Activated CD8-positive, alpha-beta memory T cell treated with anti-CD3 and anti-CD28 coated beads, Interleukin-2, amount 50 U/mL, for 1 hour (primary cell): ENCODE data around the gene EPHA5.

ENCODE experiments used
- DNase-seq: peaks from one replicate; pipeline ENCODE4 v3.0.0-alpha.2; 2020; ENCODE audit errors: extremely low read depth

Gene EPHA5

DNA sequence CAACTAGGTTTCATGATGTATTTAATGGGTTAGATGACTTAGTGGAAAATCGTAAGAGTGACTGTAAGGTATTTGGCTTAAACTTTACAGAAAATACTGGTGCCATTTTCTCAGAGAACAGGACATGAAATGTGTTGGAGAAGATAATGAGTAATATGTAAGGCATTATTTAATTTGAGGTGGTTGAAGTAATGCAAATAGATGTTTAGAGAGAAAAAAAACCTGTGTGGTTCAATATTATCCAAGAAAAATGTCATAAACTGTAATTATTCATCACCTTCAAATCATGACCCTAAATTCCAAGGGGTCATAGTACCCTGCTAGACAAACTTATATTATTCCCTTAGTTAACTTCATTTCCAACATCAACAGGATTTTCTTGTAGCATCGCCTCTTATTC is 171.7 kb downstream of the EPHA5 start:
- no peak for DNase-seq

DNA sequence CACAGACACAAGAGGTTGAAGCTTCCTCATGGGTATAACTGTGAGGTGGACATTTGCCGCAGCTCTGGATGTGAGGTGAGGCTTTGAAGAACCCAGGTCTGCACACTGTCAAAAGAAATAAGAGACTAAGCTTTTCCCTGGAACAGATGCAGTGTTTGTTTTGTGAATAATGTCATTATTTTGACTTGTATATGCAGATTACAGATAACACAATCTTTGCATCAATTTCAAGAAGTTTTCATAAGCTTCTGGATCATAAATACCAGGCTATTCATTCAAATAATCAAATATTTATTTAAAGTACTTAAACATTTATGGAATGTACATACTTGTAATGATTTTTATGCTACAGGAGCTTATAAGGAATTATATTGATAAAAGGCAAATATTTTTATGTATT is 174.8 kb downstream of the EPHA5 start:
- DNase-seq: no peak

DNA sequence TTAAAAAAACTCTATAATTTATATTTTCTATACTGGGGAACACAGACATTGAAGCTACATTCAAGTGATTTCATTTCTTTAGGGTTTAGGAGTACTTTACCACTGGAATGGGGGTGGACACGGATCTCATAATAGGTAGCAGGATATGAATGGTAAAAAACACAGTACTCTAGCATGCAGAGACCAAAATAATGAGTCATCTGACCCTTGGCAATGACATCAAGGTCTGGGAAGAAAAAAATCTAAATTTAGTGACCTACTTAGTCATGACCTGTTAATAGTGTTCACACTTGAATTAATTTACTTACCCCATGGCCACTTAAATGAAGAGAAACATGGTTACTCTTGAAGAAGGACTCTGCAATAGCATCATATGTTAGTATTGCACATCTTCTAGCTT is 187.9 kb downstream of the EPHA5 start:
- DNase-seq: no peak

DNA sequence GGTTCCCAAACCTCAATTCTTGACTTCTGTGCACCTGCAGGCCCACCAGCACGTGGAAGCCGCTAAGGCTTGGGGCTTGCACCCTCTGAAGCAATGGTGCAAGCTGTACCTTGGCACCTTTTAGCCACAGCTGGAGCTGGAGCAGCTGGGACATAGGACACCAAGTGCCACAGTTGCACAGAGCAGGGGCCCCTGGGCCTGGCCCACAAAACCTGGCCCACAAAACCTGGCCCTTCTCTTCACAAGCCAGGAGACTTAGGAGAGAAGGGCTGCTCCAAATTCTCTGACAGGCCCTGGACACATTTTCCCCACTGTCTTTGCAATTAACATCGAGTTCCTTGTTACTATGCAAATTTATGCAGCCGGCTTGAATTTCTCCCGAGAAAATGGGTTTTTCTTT is 197.8 kb downstream of the EPHA5 start:
- no peak for DNase-seq

DNA sequence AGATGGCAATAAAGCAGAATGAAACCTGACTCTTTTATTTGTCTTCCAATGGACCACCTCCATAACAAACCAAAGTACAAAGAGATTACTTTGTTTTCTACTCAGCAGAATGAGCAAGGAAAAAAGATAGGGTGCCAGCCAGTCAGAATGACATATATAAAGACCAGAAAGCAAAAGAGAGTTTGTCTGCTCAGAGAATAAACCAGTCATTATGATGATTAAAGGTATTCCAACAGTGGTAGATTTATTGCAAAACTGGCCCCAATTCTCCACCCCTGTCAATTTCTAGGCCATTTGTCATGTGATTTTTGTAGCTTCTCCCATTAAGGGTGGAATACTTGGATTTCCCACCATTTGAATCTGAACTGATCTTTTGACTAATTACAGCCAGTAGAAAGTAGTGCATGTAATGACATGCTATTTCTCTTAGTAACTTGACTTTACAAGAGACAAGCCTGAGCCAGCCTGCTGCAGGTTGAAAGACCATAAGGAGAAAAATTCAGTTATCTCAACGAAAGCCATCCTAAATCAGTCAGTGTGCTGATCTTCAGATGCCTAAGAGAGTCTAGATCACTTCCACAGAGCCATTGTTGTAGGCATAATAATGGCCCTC is 203.1 kb downstream of the EPHA5 start:
- DNase-seq: no peak

DNA sequence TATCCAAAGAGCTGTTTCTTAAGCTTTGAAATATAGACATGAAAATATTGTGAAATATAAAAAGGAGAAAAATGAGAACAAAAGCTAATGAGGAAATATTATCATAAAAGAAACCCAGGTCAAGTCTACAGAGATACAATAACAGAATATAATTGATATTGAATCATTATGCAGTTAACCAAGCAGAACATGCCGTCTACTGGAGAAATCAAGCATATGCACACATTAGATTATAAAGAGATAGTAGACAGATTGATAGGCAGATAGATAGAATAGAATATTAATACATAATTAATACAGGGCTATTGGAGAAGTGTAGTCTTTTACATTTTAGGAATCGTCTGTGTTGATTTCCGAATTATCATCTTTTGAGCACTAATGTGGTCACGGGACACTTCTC is 208.5 kb downstream of the EPHA5 start:
- no peak for DNase-seq

DNA sequence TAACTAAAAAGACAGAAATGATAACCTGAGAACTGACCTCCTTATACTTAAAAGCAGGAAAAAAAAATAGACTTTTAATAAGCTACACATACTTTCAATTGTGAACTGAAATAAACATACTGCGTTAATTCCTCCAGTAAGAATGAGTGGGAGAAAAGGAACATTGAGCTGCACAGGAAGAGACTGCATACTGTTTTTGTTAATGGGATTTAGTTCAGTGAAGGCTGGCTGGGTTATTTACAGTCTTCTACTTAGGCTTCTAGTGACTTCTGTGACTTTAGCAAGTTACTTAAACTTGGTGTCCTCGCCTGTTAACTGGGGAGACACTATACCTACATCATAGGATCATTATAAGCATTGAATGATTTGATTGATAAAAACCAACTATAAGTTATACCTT is 213.3 kb downstream of the EPHA5 start:
- no peak for DNase-seq

DNA sequence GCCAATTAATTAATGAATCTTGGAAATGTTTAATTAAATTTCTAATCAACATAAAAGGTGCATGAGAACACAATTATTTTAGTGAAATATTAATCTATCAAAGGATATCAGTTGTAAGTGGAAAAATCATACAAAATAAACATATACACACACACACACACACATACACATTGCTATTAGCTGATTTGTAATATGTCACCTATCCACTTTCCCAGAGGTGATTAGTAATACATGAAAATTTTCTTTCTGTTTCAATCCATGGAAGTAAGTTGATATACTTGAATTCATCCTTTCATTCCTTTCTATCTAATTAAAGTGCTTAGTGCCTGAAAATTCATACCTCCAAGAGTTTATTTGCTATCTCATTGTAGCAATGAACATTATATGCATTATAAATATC is 213.7 kb downstream of the EPHA5 start:
- no peak for DNase-seq

DNA sequence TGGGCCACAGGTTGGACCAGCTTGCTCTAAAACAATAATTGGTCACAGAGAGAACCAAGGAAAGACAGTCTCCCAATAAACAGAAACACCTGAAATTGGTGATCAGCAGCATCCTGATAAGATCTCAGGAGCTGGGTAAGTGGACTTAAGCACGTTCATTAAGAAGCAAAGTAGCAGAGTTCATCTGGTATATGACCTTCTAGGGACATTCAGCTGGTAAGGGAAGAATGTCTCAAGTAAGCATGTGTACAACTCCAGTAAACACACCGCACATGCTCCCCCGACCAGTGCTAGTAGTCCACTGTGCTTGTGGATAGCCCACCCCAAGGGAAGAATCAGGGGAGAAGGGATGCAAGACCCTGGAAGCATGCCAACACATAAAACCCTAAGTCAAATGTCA is 216.9 kb downstream of the EPHA5 start:
- no peak for DNase-seq

DNA sequence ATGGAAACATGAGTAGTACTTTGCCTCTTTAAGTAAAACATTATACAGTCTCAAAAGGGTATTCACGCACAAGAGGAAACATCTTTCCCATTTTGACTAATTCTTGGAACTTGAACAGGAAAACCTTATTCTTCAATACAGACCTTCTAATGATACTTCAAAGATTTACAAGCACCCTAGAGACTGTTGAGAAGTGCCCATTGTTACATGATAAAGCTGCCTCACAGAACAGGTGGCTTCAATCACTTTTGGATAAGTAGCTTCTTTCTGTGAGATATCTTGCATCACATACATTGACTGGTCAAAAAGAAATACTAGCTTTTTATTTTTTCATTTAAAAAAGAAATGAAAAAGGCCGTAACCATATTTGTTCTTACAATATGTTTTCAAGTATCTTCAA is 219.4 kb downstream of the EPHA5 start:
- DNase-seq: no peak

DNA sequence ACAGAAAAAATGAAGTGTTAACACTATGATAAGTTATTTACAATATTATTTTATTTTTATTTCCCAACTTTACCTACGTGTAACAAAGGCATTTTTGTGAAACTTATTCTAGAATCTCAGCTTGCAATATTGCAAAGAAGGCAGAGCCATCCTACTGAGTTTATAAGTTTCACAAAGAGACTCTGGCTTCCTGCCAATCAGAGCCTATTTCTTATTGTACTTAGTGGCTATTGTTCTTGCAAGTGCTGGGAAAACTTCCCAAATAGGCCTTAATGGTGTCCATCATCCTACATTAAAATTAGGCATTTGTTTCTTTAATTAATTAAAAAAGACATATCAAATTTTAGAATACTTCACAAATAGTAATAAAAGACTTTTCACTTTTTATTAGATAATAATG is 233.2 kb downstream of the EPHA5 start:
- no peak for DNase-seq

DNA sequence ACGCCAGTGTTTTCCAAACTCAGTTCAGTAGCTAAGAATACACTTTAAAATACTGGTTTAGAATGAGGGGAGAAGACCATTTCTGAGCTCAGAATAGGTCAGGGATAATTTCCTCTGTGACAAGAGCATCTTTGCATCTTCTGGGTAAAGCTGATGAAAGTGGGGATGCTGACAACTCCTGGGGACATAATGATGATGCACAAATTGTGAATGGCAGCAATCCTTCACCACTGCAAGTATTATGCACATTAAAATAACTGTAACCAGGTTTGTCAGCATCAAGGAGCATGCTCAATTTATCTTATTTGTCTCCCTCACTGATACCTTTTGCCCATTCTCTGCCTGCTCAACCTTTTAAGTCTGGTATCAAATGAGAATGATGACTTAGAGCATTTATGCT is 248.2 kb downstream of the EPHA5 start:
- no peak for DNase-seq

DNA sequence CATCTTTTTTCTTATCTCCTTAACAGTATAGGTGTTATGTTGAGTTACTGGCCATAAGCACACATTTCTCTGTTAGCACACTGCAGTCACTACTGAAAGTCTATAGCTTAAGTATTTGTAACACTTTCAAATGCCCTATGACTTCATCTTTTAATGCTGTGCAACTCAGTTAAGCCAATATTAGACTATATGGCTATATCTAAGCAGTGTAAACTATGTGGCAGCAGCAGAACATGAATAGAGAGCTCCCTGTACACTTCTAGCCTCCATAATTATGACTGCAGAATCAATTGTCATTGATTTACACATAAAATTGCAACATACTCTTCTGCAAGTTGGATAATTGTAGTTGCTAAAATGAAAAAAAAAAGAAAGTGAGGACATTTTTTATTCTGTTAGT is 250.3 kb downstream of the EPHA5 start:
- no peak for DNase-seq

DNA sequence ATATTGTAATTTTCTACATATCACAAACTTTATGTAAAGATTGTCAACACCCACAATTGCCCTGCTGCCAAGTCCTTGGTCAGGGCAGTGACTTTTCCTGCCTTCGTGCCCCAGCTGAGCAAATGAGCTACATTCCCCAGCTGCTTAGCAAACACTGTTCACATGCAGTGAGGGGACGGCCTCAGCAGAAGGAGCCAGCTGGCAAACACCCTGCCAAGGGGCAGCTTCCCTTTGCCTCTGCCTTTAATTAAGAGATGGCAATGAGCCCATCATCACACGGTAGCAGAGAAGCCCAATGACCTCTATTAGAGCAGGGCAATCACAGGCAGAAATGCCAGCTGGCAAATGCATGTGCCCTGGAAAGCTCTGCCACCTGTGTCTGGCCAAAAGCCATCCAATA is 253.4 kb downstream of the EPHA5 start:
- no peak for DNase-seq

DNA sequence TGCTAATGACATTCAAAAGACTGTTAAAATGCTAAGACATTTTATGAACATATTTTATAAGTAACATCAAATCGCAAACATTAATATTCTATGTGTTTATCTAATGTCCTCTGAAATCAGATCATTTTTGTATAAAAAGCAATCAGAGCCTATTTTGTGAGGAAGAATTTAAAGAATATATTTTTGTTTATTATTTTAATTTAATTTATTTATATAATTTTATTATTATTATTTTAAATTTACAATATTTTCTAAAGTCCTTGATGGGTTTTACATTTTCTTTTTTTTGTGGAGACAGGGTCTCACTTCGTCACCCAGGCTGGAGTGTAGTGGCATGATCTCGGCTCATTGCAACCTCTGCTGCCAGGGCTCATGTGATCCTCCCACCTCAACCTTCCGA is 262.8 kb downstream of the EPHA5 start:
- DNase-seq: no peak

DNA sequence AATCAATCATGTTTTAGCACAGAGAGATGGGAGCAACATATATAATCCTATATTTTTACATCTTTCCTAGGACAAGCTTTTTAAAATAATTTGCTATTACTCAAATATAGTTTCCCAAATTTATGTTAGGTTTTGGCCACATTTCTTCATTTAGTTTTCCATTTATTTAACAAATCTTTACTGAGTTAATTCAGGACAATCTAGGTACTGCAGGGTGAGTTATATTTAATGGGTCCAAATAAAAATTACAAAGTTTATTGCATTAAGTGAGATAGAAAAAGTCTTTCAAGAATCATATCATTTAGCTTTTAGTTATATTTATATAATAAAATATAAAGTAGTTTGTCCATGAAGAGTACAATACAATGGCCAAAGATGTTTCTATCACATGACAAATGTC is 269.2 kb downstream of the EPHA5 start:
- DNase-seq: no peak

DNA sequence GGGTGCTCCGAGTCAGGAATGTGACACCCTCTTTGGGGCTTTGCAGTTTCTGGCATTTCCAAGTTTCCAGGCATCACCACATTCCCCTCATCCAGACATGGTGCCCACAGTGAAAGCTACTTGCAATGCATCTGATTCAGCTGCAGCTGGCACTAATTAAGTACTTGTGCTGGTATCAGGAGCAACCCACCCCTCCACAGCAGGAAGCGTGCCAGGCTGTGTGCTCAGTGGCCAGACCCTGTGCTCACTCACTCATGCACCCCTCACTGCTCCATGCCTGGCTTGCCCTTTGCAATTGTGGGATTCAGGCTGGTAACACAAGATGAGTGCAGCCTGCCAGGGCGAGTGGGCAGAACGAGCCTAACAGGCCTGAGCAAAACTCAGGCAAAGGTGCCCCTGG is 271.2 kb downstream of the EPHA5 start:
- DNase-seq: no peak

DNA sequence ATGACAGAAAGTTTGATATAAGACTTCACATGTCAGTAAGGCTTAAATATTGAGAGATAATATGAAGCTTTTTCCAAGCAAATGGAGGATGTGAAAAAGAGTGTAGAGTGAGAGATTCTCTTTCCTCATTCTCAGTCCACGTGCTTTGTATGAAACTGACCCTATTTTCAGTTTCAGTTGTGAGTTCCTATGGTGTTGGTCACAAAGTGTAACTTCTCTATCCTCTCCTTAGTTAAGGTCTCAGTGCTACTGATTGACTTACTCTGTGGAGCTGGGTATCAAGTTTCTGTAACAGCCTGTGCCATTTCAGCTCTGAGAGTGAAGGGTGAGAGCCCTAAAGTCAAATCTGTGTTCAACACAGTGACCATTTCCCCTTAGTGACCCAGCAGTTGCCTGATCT is 277.2 kb downstream of the EPHA5 start:
- DNase-seq: no peak

DNA sequence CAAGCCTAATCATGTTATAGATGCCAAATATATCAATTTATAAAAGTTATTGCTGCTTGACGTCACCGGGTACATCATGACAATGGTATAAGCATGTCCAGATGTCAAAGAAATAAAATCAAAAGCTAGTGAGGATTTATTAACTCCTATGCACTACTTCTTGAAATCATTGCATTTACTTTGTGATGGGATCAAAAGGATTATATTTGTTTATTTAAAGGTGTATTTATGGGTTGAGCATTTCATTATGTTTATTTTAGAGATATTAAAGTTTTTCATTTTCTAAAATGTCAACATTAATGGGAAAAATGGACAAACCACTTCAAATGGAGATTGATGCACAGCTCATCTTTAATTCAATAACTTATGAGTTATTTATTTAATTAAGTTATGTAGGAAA is 277.8 kb downstream of the EPHA5 start:
- DNase-seq: no peak

DNA sequence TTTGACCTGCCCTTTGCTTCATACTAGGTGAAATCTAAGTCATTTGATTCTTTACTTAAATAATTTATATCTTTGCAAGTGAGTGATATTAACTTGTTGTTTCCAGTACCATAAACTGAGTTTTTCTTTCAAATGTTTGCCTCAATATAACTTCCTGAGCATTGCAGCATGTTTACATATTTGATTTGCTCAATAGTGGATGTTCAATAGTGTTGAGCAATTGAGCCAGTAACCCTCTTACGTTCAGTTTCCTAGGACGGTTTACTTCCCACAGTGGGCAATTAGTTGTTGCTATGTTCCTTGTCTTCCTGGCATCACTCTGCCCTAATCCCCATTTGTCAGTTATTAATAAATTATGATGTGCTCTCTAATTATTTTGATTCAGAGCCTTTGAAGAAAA is 278.5 kb downstream of the EPHA5 start:
- no peak for DNase-seq

DNA sequence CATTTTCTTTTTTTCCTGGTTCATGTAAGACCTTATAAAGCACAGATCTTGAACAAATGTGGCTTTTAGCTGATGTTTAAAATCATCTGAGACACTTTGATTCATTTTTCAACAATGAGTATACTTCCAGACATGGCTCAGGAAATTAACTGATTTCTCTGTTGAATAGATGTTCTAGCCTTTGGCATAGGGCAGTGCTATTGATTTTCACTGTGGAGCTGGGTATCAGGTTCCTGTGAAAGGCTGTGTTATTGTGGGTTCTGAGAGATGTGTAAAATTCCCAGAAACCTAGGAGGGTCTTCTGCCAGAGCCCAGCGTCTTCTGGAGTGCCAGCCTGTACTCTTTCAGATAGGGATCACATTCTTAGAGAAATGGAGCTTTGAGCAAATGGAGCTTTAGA is 278.9 kb downstream of the EPHA5 start:
- no peak for DNase-seq

DNA sequence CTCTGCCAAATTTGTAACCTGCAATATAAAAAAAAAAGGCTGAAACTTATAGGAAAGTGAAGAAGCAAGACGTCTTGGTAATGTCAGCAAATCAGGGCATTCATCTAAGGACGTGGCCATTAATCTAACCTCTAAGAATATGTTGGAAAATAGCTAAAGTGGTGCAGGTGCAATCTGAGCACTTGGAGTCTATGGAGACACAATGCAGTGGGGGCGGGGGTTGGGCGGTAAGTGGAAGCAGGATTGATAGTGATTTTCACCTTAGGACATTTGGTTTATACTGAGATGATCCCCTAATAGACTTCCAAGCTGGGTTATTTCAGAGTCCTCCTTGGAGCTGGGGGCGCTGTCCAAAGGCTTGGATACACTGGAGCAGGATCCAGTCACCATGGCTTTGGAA is 283.4 kb downstream of the EPHA5 start:
- no peak for DNase-seq

DNA sequence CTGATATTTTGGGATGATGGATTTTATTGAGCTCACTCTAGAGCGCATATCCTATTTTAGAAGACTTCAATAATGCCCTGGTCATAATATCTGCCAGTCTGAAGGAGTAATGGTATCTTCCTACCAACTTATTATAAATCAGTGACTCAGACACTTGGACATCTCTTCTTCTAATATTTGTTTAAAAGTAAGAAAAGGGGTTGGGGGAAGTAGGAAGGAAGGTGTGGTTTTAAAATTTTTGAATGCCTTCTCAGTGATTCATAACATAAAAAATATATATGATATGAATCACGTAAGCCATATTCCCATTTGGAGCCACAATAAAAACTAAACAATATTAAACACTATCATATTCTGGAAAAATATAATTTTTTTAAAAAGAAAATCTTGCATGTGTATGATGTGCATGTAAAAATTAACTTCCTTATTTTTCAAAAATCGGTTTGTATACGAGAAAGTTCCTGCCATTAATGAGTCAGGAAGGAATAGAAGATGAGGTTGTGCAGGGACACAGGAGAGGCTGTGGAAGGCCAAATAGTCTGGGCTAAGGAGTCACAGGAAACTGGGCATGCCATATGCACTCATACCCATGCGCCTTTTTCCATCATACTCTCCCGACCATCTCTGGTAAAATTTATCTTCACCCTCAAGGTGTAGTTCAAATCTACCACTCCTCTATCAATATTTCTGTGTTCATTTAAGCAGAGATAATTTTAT is 286.5 kb downstream of the EPHA5 start:
- no peak for DNase-seq

DNA sequence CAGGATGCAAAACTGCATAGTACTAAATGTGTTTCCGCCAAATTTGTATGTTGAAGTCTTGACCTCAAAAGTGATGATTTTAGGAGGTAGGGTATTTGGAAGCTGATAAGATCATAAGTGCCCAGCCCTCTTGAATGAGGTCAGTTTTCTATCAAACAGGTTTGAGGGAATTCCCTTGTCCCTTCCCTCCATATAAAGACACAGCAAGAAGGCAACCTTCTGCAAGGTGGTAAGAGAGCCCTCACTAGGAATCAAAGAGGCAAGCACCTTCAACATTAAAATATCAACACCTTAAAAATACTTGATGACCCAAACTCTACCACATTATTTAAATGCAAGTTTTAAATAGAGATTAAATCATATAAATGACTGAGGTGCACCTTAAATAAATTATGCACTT is 288.6 kb downstream of the EPHA5 start:
- no peak for DNase-seq
